Mucosa of descending colon (tissue), 3 donors: ENCODE measurements around the gene OVOL3. TPM values are rescaled to one million over a fixed set of nuclear protein-coding genes. Genes with fewer than 3 reads are reported as not detected.
"Not testable (repeated sequence)": the region's sequence is repeated elsewhere in the genome, so short reads cannot be mapped to it uniquely, and the experiment has no call there.

ENCODE experiments used
- ATAC-seq: fragments of 200-7000 bp; cut with Tn5 transposase; one replicate; pipeline ENCODE4 v1.9.1; 2020; ENCODE audit warnings: mild to moderate bottlenecking, moderate library complexity
- DNase-seq, 3 donors: peaks; one replicate each; pipeline ENCODE4 v3.0.0-alpha.2; 2020
- H3K36me3 ChIP-seq: fragments of 200-600 bp; one replicate; pipeline ENCODE4 v1.8.0; 2021; ENCODE audit warnings: low read depth, mild to moderate bottlenecking
- H3K4me1 ChIP-seq: fragments of 200-600 bp; one replicate; pipeline ENCODE4 v1.8.0; 2021; ENCODE audit warnings: low read depth, mild to moderate bottlenecking
- H3K4me3 ChIP-seq: fragments of 200-600 bp; one replicate; pipeline ENCODE4 v1.8.0; 2021; ENCODE audit warnings: mild to moderate bottlenecking
- H3K9me3 ChIP-seq: fragments of 200-600 bp; one replicate; pipeline ENCODE4 v1.8.0; 2021; ENCODE audit warnings: mild to moderate bottlenecking
- CTCF ChIP-seq: fragments of 200-600 bp; IDR thresholded peaks from one replicate; pipeline ENCODE4 v1.8.0; 2022; ENCODE audit warnings: antibody characterized with exemption, mild to moderate bottlenecking
- intact Hi-C, 2 donors: fragments of 100-400 bp; cut with DNase I in 1 of 2; cut with micrococcal nuclease in 1 of 2; formaldehyde crosslinking; loops; one replicate each; pipeline versions ENCODE4 v1.11.0 to v1.11.1; 2022; cut with DNase I, micrococcal nuclease
- total RNA-seq, 3 donors: library from RNA; stranded (reverse); fragmentation: NEBNext Ultra II Directional in 2 of 3; extraction: Animal tissue kit (Norgen Biotek cat#: 25700) in 2 of 3; gene quantifications; one replicate each; pipeline versions ENCODE4 v1.2.1 to v1.2.4, GENCODE V29; 2021 to 2023
- donor health status: DM: no; HTN: no; CAD: no; lungs with moderate emphysema.
- donor health status: DM: no; HTN: no; CAD: no.
- donor health status: DM: no; HTN: yes; CAD: no.

The OVOL3 gene
- total RNA-seq, 3 donors from 2014 or later: not detected

- ATAC-seq (no peak), DNase-seq (no peak)
- H3K9me3 ChIP-seq: no peaks in the 10 kb centered on the region
- peaks cover under 1% of the 10 kb centered on the region for H3K4me1 ChIP-seq
- intact Hi-C loops: no loop called here
- no peak overlapping the region for H3K4me3 ChIP-seq
- H3K36me3 ChIP-seq: peaks cover 4% of the 10 kb centered on the region
- no peak for TF ChIP-seq CTCF
Measured at GRCh38 chr19:36121486-36122124, 10.7 kb downstream of the OVOL3 start.

- no peak overlapping the region for H3K4me3 ChIP-seq
- TF ChIP-seq CTCF: no peak
- intact Hi-C loops: loop anchor here in 1 of 2 donors (5.0 kb wide), 1 partner anchor 47 kb away; no protein-coding TSS in a partner anchor
- peaks cover 20% of the 10 kb centered on the region for H3K4me1 ChIP-seq
- peaks cover 8% of the 10 kb centered on the region for H3K36me3 ChIP-seq
- H3K9me3 ChIP-seq: no peaks in the 10 kb centered on the region
- ATAC-seq (no peak), DNase-seq (no peak)
Measured at GRCh38 chr19:36125557-36125956, 14.6 kb downstream of the OVOL3 start.

- Histone ChIP-seq H3K9me3 (no peaks in the 10 kb centered on the region), H3K4me1 (peaks cover 20% of the 10 kb centered on the region), H3K4me3 (peak overlapping the region; percentile 12), H3K36me3 (peaks cover 4% of the 10 kb centered on the region)
- no peak for TF ChIP-seq CTCF
- intact Hi-C loops: loop anchor here in 1 of 2 donors (5.0 kb wide), 1 partner anchor 44 kb away; no protein-coding TSS in a partner anchor
- DNase-seq (peak in 2 of 3 donors; percentile 64 to 71), ATAC-seq (peak; percentile 59)
Measured at GRCh38 chr19:36128392-36128736, 17.4 kb downstream of the OVOL3 start.

- H3K9me3 ChIP-seq, intact Hi-C loops, H3K4me3 ChIP-seq, H3K36me3 ChIP-seq, ATAC-seq, DNase-seq: not testable (repeated sequence)
- peaks cover 20% of the 10 kb centered on the region for H3K4me1 ChIP-seq
Measured at GRCh38 chr19:36131221-36131620, 20.3 kb downstream of the OVOL3 start.

GRCh38 chr19:36134867-36135266 lies 23.9 kb downstream of the OVOL3 start:
- H3K4me1 ChIP-seq, intact Hi-C loops, ATAC-seq: not testable (repeated sequence)

GRCh38 chr19:36136964-36137686 lies 26.2 kb downstream of the OVOL3 start:
- no peak overlapping the region for H3K4me3 ChIP-seq
- TF ChIP-seq CTCF: no peak
- ATAC-seq: peak; percentile 47
- H3K36me3 ChIP-seq: no peaks in the 10 kb centered on the region
- DNase-seq: peak in 2 of 3 donors; percentile 73
- H3K9me3 ChIP-seq: no peaks in the 10 kb centered on the region
- peaks cover 12% of the 10 kb centered on the region for H3K4me1 ChIP-seq
- intact Hi-C loops: no loop called here

More at GRCh38 chr19:36134867-36135266, 23.9 kb downstream of the OVOL3 start:
- not testable (repeated sequence) for H3K36me3 ChIP-seq, DNase-seq, H3K9me3 ChIP-seq, H3K4me3 ChIP-seq
